22Rv1 (cell line): ENCODE measurements around the gene IGF2BP2.

Source experiments
- ZFX ChIP-seq: fragments of 450-650 bp; IDR thresholded peaks from 2 replicates; pipeline ENCODE4 v1.6.1; 2017; ENCODE audit warnings: antibody characterized with exemption, borderline replicate concordance
- TF ChIP-seq, protein P1 (sequence below): fragments of 450-650 bp; IDR thresholded peaks from 2 replicates; pipeline ENCODE4 v1.5.1; 2017; ENCODE audit warnings: mild to moderate bottlenecking

DNA sequence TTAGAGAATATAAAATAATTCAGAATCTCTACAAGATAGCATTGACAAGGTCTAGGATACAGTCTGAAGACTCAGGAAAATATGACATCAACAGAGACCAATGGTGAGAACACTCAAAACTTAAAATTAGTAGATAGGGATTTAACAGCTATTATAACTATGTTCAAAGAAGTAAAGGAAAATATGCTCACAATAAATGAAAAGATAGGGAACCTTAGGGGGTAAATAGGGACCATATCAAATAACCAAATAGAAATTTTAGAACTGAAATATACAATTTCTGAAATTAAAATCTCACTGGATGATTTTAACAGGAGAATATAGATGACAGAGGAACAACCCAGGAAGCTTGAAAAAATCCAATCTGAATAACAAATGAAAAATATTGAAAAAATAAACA lies 31.8 kb upstream of the IGF2BP2 start:
- TF ChIP-seq, protein P1, sequence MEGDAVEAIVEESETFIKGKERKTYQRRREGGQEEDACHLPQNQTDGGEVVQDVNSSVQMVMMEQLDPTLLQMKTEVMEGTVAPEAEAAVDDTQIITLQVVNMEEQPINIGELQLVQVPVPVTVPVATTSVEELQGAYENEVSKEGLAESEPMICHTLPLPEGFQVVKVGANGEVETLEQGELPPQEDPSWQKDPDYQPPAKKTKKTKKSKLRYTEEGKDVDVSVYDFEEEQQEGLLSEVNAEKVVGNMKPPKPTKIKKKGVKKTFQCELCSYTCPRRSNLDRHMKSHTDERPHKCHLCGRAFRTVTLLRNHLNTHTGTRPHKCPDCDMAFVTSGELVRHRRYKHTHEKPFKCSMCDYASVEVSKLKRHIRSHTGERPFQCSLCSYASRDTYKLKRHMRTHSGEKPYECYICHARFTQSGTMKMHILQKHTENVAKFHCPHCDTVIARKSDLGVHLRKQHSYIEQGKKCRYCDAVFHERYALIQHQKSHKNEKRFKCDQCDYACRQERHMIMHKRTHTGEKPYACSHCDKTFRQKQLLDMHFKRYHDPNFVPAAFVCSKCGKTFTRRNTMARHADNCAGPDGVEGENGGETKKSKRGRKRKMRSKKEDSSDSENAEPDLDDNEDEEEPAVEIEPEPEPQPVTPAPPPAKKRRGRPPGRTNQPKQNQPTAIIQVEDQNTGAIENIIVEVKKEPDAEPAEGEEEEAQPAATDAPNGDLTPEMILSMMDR, result no peak
- no peak for TF ChIP-seq ZFX
